Right forelimb (tissue), 1 donor: ENCODE data around the gene PYROXD2.
"Not testable (repeated sequence)": the region's sequence is repeated elsewhere in the genome, so short reads cannot be mapped to it uniquely, and the experiment has no call there.

Source experiments
- DNase-seq: peaks from one replicate; pipeline ENCODE4 v3.0.0-alpha.2; 2018

The PYROXD2 gene

GRCh38 chr10:98363220-98363619 is 51.8 kb downstream of the PYROXD2 start:
- DNase-seq, result peak; percentile 2

- peak; percentile 61 for DNase-seq
Measured at GRCh38 chr10:98361131-98362025, 53.6 kb downstream of the PYROXD2 start.

GRCh38 chr10:98357194-98357822 is 57.7 kb downstream of the PYROXD2 start:
- peak; percentile 32 for DNase-seq

GRCh38 chr10:98354491-98354890 is 60.5 kb downstream of the PYROXD2 start:
- DNase-seq, result no peak

- DNase-seq, result no peak
Measured at GRCh38 chr10:98353170-98353569, 61.8 kb downstream of the PYROXD2 start.

- no peak for DNase-seq
Measured at GRCh38 chr10:98351831-98352402, 63.1 kb downstream of the PYROXD2 start.

GRCh38 chr10:98349508-98349922 is 65.5 kb downstream of the PYROXD2 start:
- DNase-seq, result peak; percentile 79

- DNase-seq, result no peak
Measured at GRCh38 chr10:98346847-98347246, 68.1 kb downstream of the PYROXD2 start.

GRCh38 chr10:98344589-98345038 is 70.4 kb downstream of the PYROXD2 start:
- DNase-seq, result no peak

GRCh38 chr10:98341701-98342100 is 73.3 kb downstream of the PYROXD2 start:
- not testable (repeated sequence) for DNase-seq

GRCh38 chr10:98340940-98341310 is 74.1 kb downstream of the PYROXD2 start:
- DNase-seq, result no peak

GRCh38 chr10:98340261-98340939 is 74.6 kb downstream of the PYROXD2 start:
- no peak for DNase-seq

GRCh38 chr10:98339799-98340198 is 75.2 kb downstream of the PYROXD2 start:
- DNase-seq, result no peak

GRCh38 chr10:98338896-98339295 is 76.1 kb downstream of the PYROXD2 start:
- DNase-seq, result no peak

GRCh38 chr10:98338318-98338717 is 76.7 kb downstream of the PYROXD2 start:
- no peak for DNase-seq

- no peak for DNase-seq
Measured at GRCh38 chr10:98337484-98337883, 77.5 kb downstream of the PYROXD2 start.
